ENCODE results near the gene ZNF512B.
"Not testable (repeated sequence)": the region's sequence is repeated elsewhere in the genome, so short reads cannot be mapped to it uniquely, and the experiment has no call there.

The ZNF512B gene

GRCh38 chr20:63932606-63933160 is 37.0 kb downstream of the ZNF512B start:
- DNase-seq (ENCODE audit: low spot score) = no peak
- H3K27ac ChIP-seq = no peak overlapping the region
- no peak overlapping the region for H3K4me3 ChIP-seq
- no peak for TF ChIP-seq CTCF (IDR thresholded peaks at IDR 0.05)

- DNase-seq (ENCODE audit: low spot score) = no peak
- TF ChIP-seq CTCF (IDR thresholded peaks at IDR 0.05) = no peak
- Histone ChIP-seq H3K27ac (no peak overlapping the region), H3K4me3 (no peak overlapping the region)
Measured at GRCh38 chr20:63931735-63932134, 38.0 kb downstream of the ZNF512B start.

- H3K27ac ChIP-seq = no peak overlapping the region
- no peak overlapping the region for H3K4me3 ChIP-seq
- no peak for DNase-seq (ENCODE audit: low spot score)
- TF ChIP-seq CTCF (IDR thresholded peaks at IDR 0.05) = no peak
Measured at GRCh38 chr20:63930971-63931553, 38.7 kb downstream of the ZNF512B start.

- not testable (repeated sequence) for H3K4me3 ChIP-seq; DNase-seq (ENCODE audit: low spot score); H3K27ac ChIP-seq
Measured at GRCh38 chr20:63929473-63929883, 40.3 kb downstream of the ZNF512B start.

GRCh38 chr20:63929071-63929470 is 40.7 kb downstream of the ZNF512B start:
- DNase-seq (ENCODE audit: low spot score) = no peak
- TF ChIP-seq CTCF (IDR thresholded peaks at IDR 0.05) = no peak
- no peak overlapping the region for H3K27ac ChIP-seq
- H3K4me3 ChIP-seq = no peak overlapping the region

GRCh38 chr20:63926298-63926697 is 43.4 kb downstream of the ZNF512B start:
- H3K4me3 ChIP-seq = no peak overlapping the region
- no peak for TF ChIP-seq CTCF (IDR thresholded peaks at IDR 0.05)
- H3K27ac ChIP-seq = no peak overlapping the region
- DNase-seq (ENCODE audit: low spot score) = no peak

- no peak for TF ChIP-seq CTCF (IDR thresholded peaks at IDR 0.05)
- no peak overlapping the region for H3K27ac ChIP-seq
- no peak for DNase-seq (ENCODE audit: low spot score)
- H3K4me3 ChIP-seq = no peak overlapping the region
Measured at GRCh38 chr20:63924241-63924640, 45.5 kb downstream of the ZNF512B start.
